Ramos (cell line): ENCODE measurements around the gene LYSMD3.
"Not testable (repeated sequence)": the region's sequence is repeated elsewhere in the genome, so short reads cannot be mapped to it uniquely, and the experiment has no call there.

Experiments used
- in situ Hi-C: fragments of 300-500 bp; cut with MboI; formaldehyde crosslinking; loops from one replicate; pipeline ENCODE4 v1.14.3; 2022; ENCODE audit warnings: low sequenced_read_pairs; ENCODE audit not compliant: unreplicated experiment

LYSMD3 gene

DNA sequence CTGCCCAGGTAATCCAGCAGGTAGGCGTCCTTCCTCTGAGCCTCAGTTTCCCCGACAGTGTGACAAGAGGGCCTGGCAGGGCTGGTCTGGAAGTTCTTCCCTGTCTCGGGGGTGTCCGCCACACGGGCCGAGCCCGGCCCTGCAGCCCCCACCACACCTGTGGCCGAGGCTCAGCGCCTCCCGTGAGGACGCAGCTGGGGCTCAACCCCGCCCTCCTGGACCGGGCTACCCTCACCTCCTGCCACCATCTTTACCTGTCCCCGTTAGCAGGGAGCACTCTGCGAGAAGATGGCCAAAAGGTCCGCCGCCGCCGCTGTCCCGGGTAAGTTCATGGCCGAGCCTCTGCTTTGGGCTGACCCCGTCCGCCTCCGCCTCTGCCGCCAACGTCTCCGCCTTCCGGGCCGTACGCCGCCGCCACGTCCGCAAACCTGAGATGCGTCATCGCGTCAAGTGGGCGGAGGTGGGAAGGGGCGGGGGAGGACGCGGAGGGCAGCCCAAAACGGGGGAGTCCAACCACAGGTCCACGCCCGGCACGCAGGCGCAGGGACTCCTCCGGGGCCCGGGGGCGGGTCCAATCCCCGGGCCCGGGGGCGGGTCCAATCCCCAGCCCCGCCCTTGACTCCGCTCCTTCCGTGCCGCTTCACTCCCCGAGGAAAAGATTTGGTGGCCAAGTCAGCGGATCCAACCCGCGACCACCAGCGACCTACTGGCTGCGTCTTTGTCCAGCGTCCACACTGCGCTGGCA is at the start of gene LYSMD3:
Gene LYSMD3, minus strand, starts transcription at position 391 of the 745 bp plus-strand sequence. CDS start 4,295 bp downstream, outside the sequence.
- in situ Hi-C loops = no loop called here

DNA sequence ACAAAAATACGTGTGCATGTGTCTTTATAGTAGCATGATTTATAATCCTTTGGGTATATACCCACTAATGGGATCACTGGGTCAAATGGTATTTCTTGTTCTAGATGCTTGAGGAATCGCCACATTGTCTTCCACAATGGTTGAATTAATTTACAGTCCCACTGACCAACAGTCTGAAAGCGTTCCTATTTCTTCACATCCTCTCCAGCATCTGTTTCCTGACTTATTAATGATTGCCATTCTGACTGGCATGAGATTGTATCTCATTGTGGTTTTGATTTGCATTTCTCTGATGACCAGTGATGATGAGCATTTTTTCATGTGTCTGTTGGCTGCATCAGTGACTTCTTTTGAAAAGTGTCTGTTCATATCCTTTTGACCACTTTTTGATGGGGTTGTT is 47.2 kb upstream of the LYSMD3 start:
- in situ Hi-C loops = not testable (repeated sequence)

DNA sequence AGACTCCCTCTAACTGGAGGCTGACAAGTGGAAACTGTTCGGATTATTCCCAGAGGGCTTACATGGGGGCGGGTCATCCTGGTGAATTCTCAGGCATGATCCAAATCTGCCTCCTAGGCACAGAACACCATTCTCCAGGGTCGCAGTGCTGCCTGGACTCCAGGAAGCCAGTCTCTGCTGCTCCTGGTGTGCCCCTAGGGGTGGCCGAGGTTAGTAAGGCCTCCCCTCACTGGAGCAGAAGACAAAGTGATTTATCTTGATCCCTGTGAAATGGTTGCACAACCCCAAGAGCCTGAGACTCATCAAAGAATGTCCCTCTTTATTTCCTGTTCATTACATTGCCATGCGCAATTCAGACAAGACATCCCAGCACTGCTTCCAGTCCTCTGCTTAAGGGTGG is 46.3 kb upstream of the LYSMD3 start:
- in situ Hi-C loops = no loop called here

DNA sequence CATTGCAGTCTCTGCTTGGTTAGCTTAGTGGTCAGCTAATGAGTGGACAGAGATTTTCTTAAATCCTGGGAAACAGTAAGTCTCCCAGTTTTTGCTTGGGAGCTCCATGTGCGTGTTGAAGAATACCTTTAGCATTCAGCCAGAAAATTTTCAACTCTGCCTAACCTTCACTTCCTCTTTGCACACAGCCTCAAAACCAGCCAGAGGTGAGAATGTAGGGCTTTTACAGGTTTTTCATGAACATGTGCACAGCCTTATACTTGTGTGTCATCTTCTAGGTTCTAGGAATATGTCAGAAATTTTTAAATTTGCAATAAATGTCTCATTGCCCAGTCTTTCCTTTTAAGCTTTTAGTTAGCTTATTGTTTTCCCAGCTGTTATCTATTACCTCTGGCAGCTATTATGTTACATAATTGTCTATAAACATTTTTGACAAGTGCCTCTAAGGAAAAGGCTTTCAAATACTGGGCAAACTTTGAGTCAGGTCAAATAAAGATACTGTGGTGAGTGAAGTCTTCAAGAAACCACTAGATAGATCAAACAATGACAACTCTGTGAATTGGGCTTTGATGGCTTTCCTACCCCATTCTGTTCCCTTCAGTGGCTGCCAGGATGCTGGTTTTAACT is 41.9 kb upstream of the LYSMD3 start:
- in situ Hi-C loops = no loop called here

DNA sequence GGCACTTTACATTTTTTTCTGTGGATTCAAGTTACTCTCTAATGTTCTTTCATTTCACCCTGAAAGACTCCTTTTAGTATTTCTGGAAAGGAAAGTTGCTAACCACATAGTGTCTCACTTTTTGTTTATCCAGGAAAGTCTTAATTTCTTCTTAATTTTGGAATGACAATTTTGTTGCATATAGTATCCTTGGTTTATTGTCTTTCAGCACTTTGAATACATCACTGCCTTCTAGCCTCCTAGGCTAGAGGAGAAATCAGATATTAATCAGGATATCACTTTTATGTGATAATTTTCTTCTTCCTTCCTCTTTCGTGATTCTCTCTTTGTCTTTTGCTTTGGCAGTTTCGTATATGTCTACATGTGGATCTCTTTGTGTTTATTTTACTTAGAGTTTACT is 40.6 kb upstream of the LYSMD3 start:
- in situ Hi-C loops = no loop called here

DNA sequence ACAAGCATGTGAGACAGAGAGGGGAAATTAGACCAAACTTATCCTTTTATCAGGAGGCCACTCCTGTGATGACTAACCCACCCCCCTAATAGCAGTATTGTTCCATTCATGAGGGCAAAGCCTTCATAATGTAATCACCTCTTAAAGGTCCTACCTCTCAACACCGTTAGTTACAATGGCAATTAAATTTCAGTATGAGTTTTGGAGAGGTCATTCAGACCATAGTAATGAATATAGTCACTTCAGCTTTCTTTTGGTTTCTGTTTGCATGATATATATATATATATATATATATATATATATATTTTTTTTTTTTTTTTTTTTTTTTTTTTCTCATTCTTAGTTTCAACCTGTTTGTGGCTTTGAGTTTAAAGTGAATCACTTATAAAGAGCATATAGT is 39.7 kb upstream of the LYSMD3 start:
- in situ Hi-C loops = no loop called here

DNA sequence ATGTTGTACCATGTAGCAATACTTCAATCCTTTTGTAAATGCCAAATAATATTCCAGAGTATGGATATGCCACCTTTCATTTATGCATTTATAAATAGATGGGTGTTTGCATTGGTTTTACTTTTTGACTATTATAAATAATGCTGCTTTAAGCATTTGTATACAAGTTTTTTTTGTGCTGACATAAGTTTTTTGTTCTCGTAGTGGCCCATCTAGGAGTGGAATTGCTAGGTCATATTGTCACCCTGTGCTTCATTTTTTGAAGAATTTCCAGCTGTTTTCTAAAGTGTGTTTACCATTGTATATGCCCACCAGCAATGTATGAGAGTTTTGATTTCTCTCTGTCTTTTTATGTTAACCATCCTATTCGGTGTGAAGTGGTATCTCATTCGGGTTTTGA is 36.1 kb upstream of the LYSMD3 start:
- in situ Hi-C loops = no loop called here

DNA sequence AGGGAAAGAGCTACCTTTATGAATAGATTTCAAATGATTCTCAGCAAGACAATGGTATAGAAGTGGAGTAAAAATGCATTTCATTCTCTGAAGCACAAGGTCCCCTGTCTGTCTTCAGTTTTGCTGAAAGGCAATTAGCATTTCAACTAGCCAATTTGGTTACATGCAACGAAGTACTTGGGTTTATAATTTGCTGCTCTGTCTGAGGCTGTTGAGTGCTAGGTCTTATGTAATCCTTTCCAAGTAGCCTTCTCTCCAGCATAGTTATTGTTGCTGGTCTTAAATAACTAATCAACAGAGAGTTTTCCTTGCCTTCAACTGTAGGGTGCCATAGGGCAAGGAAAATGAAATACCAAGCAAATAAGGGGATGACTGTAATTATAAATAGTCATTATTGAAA is 33.7 kb upstream of the LYSMD3 start:
- in situ Hi-C loops = no loop called here

DNA sequence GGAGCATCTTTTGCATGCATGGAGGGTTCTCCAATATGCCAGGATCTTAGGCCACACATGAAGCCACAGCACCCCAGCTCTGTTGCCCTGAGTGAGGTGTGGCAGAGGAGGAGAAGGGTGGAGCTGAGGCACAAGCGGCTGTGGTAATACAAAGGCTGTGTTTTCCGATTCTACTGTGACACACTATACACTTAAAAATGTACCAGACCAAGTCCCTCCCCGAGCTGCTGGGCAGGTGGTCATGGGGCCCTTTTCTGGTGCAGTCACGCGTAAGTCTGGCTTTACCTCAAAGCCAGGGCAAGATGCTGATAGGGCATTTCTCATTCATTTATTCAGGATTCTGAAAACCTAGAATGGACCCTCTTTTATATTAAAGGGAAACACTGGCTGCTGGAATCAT is 33.0 kb upstream of the LYSMD3 start:
- in situ Hi-C loops = no loop called here

DNA sequence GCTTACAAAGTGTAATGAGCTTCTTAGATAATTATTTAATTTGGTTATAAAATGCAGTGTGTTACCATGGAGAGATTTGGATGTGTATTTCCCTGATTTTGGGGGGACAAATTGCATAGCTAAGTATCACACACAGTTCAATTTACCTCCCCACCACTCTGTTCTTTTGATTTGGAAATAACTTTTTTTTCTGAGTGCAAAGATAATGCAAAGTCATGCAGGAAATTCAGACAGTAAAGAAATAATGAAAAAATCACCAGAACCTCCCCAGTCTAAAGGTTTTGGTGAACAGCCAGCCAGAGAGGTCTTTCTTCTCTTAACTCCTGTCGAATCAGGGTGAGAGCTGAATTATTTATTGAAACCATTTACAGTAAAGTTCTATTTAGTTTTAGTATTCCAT is 32.4 kb upstream of the LYSMD3 start:
- in situ Hi-C loops = no loop called here

DNA sequence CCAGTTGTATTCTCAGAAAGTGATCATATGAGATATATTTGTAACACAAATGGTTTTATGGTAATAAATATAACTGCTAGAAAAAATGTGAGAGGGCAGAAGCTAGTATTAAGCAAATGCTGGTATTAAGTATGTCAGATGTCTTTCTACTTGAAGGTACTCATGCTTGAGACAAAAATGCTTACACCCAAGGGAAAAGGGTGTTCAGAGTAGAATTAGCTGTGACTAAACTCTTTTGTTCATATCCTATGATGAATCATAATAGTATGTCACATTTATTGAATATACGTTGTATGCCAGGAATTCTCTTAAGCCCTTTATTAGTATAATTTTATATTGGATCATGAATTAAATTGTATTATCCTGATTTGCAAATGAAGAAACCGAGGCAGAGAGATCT is 31.4 kb upstream of the LYSMD3 start:
- in situ Hi-C loops = no loop called here

DNA sequence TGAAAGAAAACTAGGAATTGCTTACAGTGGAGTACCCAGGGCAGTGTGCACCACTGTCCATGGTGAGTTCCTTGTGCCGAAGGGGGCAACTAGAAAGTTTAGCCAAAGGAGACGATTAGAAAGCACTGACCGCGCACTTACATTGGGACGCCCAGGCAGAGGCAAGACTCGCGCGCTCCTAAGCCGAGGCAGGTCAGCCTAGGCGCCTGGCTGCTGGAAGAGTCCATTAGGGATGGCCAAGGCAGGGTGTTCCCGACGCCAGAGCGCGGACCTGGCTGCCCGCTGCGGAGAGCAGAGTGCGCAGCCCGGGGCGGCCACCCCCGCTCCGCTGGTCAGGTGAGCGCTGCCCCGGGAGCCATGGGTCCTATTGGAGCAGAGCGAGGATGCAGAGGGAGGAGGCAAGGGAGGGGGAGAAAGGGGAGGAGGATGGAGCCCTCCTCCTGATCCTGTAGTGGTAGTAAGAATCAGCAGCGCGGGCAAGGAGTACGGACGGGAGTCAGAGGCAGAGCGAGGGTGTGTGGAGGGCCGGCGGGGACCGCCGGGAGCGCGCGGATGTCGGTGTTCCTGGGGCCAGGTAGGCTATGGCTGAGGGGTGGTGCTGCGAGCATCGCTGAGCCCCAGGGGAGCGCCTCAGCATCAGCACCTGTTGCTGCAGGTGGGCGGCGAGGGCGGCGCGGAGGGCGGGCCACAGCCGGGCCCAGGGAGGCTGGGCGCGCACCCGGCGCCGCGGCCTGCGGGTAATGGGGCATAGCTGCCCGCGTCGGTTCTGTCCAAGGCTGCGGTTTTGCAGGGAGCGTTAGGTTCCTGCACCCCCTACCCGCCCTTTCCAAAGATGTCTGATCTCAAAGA is 29.2 kb upstream of the LYSMD3 start, which contains the start of gene ADGRV1:
Gene ADGRV1, plus strand, starts transcription at position 454 of the 849 bp plus-strand sequence. Its CDS starts 99 bp downstream, at position 553.
- in situ Hi-C loops = no loop called here

DNA sequence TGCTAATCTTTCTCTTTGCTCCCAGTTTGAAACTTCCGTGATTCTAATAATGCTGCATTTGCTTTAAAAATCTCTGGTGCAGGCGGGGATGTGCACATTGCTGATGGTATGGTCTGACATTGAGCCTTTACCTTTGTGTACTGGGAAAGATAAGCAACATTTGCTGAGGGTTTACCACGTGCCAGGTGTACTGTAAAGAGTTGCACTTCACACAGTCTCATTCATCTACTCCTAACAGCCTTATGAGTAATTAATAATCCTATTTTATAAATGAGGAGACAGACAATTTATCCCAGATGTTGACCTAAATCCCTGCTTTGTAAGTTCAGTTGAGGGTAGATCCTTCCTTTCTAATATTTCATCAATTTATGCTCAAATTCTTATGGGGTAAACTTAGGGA is 28.5 kb upstream of the LYSMD3 start:
- in situ Hi-C loops = no loop called here

DNA sequence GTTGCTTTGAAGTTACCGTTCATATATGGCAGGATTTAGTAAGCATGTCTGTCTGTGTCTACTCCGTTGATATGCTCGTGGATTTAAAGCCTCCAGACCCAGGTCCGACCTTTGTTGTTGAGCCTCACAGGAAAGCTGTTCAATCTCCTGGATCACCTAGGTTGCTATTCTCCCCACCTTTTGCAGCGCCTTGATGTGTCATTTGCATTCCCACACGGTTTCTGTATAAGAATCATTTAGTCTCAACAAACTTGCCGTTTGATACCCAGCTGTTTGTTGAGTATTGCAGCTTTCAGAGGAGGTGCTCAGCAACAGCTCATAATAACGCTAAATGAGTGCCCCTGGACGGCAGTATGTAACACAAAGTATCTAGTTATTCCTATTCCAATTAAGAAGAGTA is 28.0 kb upstream of the LYSMD3 start:
- in situ Hi-C loops = no loop called here

DNA sequence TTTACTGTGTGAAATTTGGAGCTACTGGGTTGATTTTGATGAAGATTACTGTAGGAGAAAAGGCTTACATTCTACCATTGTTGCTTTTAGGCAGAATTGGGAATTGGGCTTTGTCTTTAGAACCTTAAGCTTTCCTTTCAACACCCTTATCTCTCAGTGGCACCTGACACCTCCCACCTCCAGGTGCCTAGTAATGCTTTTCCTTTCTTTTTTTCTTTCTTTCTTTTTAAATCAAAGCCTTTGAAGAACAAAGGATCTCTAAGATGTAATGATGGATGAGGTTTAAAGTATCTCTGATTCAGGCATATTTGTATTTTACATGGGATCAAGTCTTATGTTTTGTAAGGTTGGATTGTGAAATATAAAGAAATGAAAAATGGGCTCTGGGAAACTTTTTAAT is 26.3 kb upstream of the LYSMD3 start:
- in situ Hi-C loops = no loop called here

DNA sequence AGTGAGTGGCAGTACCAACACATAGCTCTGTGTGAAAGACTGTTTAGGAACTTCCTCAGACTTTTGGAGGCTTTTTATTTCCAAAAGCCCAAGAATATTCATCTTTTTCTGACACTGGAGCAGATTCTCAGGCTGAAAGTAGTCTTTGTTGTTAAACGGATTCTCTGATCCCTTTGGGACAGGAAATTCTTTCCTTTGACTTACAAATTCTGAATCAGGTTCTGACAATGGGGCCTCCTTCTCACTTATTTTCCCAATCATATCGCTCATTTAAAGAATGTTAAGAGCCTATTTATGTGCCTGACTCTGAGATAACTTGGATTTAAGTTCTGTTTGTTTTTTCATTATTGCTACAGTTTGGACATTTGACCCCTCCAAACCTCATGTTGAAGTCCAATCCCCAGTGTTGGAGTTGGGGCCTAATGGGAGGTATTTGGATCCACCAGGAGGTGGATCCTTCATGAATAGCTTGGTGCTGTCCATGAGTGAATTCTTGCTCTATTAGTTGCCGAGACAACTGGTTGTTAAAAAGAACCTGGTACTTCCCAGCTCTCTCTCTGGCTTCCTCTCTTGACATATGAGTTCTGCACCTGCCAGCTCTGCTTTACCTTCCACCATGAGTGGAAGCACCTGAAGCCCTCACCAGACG is 25.1 kb upstream of the LYSMD3 start:
- in situ Hi-C loops = no loop called here

DNA sequence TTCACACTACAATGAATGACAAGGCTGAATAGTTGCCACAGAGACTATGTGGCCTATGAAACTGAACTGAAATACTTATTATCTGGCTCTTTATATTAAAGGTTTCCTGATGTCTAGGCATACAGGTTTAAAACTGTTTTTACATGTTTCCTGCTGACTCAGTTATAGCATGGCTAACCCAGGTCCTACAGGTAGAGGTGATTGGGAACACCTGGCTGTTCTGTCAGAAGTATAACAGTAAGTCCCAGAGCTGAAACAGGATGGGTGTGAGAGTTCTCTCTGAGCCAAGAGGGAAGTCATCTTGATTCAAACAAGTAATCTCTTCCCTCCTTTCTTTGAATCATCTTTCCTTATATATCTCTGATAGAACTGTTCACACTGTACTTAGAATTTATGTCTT is 24.3 kb upstream of the LYSMD3 start:
- in situ Hi-C loops = no loop called here

DNA sequence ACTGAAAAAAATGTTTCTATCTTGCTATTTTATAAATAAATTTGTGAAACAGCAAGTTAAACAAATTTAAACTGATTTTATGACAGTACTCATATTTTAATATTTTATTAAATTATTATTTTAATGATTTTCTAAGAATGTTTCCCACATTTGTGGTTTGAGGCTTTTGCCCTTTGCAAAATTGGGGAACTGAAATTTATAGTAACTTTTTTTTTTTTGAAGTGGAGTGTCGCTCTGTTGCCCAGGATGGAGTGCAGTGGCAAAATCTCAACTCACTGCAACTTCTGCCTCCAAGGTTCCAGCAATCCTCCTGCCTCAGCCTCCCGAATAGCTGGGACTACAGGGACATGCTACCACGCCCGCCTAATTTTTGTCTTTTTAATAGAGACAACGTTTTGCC is 22.0 kb upstream of the LYSMD3 start:
- in situ Hi-C loops = no loop called here

DNA sequence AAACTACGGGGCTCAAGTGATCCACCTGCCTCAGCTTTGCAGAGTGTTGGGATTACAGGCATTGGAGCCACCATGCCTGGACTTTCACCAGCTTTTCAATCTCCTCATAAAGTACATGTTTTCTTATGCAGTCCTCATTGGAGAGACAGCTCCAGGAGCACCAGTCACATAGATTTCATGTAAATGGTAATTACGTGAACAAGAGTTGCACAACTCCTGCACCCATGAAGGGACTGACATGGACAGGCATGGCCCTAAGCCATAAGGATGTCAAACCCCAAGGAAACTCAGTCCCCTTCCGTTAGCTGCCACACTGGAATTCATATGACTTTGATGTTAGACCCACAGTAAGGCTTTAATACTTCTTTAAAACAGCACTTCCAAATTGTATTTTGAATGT is 21.6 kb upstream of the LYSMD3 start:
- in situ Hi-C loops = no loop called here

DNA sequence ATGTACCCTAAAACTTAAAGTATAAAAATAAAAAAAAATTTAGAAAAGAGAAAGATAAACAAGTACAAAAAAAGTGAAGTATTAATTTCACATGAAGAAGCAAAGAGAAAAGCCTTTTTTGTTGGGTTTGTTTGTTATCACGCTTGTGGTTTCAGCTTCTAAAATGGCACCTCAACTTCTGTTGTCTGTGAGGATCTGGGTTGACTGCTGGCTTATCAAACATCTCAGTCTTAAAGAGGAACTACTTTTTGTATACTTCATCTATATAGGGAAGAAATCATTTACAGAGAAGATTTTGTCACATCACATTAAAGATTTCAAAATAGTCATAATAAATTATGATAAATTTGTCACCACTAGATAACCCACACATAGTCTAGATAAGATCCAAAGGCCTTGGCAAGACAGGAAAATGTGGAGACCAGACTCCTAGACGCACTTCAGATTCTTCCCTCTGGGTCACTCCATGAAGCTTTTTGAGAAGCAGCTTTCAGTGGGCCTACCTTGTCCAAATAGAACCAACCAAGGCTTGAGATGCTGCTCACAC is 20.4 kb upstream of the LYSMD3 start:
- in situ Hi-C loops = no loop called here
